Neutrophil (primary cell): ENCODE measurements around the gene PLEKHG3.

ENCODE experiments used
- H3K27ac ChIP-seq: fragments of 200-600 bp; sonication (generic); 2 replicates; pipeline ENCODE4 v1.5.1; 2016; ENCODE audit warnings: mild to moderate bottlenecking, moderate library complexity
- H3K27me3 ChIP-seq: fragments of 200-600 bp; sonication (generic); 2 replicates; pipeline ENCODE4 v1.6.0; 2016; ENCODE audit warnings: mild to moderate bottlenecking
- H3K36me3 ChIP-seq: fragments of 200-600 bp; sonication (generic); 2 replicates; pipeline ENCODE4 v1.5.1; 2017
- H3K4me1 ChIP-seq, 2 experiments: fragments of 200-600 bp in 1 of 2; sonication (generic) in 1 of 2; 1 replicate in 1 of 2; 2 replicates in 1 of 2; pipeline versions ENCODE4 v1.5.1 to v1.6.1; 2013 to 2016; ENCODE audit warnings: low read depth in 1 of 2, low read length in 1 of 2, mild to moderate bottlenecking in 1 of 2, moderate library complexity in 1 of 2; ENCODE audit not compliant: control insufficient read depth in 1 of 2, insufficient read depth in 1 of 2
- H3K4me3 ChIP-seq, 2 experiments: fragments of 200-600 bp in 1 of 2; sonication (generic) in 1 of 2; 1 replicate in 1 of 2; 2 replicates in 1 of 2; pipeline ENCODE4 v1.5.1; 2013 to 2016; ENCODE audit warnings: low read depth in 1 of 2, low read length in 1 of 2, mild to moderate bottlenecking in 1 of 2, moderate library complexity in 1 of 2
- H3K9me3 ChIP-seq: fragments of 200-600 bp; sonication (generic); 2 replicates; pipeline ENCODE4 v1.5.1; 2016
- TF ChIP-seq, protein P1 (sequence below): fragments of 200-600 bp; sonication (generic); IDR thresholded peaks from 2 replicates; pipeline ENCODE4 v1.5.1; 2016; ENCODE audit warnings: antibody characterized with exemption

PLEKHG3 gene

DNA sequence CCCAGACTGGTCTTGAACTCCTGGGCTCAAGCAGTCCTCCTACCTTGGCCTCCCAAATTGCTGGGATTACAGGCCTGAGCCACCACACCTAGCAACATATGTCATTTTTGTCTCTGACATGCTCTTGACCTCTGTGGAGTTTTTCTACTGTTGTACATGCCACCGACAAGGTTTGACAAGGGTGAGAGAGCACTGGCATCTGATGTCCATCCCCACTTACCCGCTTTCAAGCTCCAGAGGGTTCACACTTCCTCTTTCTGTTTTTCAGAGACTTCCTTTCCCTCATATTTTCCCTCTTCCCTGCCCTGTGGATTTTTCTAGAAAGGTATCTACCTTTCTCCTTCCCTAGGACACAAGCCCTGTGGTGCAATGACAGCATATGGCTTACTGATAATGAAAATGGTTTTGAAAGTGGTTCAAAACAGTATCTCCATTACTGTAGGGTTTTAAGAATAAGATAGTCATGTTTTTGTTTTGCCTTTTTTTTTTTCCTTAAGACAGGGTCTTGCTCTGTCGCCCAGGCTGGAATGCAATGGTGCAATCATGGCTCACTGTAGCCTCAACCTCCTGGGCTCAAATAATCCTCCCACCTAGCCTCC, 27.7 kb upstream of the PLEKHG3 start:
- Histone ChIP-seq H3K4me3 (no peak overlapping the region), H3K27me3 (no peaks in the 10 kb centered on the region), H3K9me3 (no peaks in the 10 kb centered on the region), H3K4me1 (peaks cover 55 to 63% of the 10 kb centered on the region in 2 experiments), H3K27ac (peak overlapping the region; percentile 97), H3K36me3 (no peaks in the 10 kb centered on the region)
- TF ChIP-seq, protein P1, sequence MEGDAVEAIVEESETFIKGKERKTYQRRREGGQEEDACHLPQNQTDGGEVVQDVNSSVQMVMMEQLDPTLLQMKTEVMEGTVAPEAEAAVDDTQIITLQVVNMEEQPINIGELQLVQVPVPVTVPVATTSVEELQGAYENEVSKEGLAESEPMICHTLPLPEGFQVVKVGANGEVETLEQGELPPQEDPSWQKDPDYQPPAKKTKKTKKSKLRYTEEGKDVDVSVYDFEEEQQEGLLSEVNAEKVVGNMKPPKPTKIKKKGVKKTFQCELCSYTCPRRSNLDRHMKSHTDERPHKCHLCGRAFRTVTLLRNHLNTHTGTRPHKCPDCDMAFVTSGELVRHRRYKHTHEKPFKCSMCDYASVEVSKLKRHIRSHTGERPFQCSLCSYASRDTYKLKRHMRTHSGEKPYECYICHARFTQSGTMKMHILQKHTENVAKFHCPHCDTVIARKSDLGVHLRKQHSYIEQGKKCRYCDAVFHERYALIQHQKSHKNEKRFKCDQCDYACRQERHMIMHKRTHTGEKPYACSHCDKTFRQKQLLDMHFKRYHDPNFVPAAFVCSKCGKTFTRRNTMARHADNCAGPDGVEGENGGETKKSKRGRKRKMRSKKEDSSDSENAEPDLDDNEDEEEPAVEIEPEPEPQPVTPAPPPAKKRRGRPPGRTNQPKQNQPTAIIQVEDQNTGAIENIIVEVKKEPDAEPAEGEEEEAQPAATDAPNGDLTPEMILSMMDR: no peak

DNA sequence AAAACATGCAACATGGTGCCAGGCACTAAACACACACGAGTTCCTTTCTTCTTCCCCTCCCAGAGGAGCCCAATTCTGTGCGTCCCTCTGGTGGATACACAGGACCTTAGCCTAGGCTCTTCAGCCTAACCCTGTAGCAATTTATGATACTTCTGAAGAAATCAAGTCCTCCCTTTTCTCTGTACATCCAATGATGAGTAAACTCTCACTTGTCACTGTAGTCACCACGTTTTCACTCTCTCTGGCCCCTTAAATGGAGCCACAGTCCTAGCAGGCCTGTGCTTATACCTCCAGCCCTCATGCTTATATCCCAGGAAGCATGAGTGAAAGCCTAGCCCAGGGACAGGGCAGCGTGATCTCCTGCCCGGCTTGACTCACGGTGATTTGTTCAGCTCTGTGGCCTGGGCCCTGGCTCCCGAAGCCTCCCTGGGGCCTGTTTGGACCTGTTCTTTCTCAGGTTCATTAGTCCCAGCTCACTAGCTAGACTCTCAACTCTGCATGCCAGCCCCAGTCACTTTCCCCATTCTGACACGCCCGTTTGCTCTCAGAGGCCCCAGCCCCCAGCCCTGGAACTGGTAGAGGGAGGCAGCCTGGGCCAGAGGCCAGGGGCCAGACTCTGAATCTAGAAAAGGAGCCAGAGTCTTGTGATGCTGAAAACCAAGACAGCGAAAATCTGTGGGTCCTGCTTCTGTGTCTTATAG, 24.1 kb upstream of the PLEKHG3 start:
- Histone ChIP-seq H3K9me3 (no peaks in the 10 kb centered on the region), H3K27me3 (no peaks in the 10 kb centered on the region), H3K27ac (no peak overlapping the region), H3K36me3 (no peaks in the 10 kb centered on the region), H3K4me3 (no peak overlapping the region), H3K4me1 (peaks cover 25 to 32% of the 10 kb centered on the region in 2 experiments)
- TF ChIP-seq, protein P1: no peak

DNA sequence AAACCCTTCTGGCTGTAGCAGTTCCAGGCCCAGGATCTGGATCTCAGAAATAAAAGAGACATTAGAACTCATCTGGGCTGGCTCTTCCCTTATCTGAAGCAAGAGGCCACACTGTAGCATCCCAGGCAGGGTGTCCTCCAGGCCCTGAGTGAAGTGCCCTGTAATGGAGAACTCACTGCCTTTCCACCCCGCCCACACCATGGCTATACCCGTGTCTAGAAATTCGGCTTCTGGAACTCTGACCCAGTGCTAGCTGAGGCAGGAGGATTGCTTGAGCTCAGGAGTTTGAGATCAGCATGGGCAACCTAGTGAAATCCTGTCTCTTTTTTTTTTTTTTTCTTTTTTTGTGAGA, 23.5 kb upstream of the PLEKHG3 start:
- no peaks in the 10 kb centered on the region for H3K9me3 ChIP-seq
- no peaks in the 10 kb centered on the region for H3K27me3 ChIP-seq
- peaks cover 20 to 27% of the 10 kb centered on the region in 2 experiments for H3K4me1 ChIP-seq
- H3K4me3 ChIP-seq: no peak overlapping the region
- TF ChIP-seq, protein P1: no peak
- no peak overlapping the region for H3K27ac ChIP-seq
- H3K36me3 ChIP-seq: no peaks in the 10 kb centered on the region

DNA sequence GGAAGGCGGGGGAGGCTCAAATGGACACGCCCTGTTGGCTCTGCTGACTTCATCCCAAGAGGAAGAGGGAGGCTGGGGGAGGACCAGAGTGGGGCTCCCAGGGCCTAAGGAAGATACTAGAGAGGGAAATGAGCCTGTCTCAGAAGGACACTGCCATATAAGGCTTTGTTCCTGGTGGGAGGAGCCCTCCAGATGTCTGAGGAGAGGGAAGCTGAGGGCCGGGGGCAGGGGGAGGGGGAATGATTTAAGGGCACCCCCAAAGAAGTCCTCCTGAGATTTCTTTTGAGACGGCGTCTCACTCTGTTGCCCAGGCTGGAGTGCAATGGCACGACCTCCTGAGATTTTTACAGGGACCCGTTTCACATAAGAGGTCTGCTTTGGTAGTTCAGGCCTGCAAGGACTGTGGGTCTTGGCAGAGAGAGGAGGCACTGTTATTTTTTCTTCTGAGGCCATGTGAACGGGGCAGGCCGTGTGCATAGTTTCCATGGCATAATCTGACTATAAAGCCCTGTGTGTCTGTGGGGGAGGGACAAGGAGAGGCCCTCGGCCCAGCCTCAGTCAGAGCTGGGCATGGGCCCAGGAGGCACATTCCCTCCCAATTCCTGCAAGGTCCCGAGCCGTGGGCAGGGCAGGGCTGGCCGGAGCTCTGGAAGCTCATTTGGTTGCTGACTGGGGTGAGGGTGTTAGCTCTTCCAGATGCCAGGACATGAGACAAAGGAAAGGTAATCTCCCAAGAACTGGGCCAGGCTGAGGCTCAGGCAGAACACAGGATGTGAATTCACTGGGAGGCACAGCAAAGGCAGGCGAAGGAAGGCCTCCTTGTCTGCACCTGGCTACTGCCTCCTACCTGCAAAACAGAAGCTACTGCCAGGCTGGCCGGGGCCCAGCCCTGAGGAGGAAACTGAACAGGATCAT, 22.2 kb upstream of the PLEKHG3 start:
- no peak overlapping the region for H3K27ac ChIP-seq
- H3K27me3 ChIP-seq: no peaks in the 10 kb centered on the region
- H3K4me3 ChIP-seq: no peak overlapping the region
- peaks cover 7 to 15% of the 10 kb centered on the region in 2 experiments for H3K4me1 ChIP-seq
- no peaks in the 10 kb centered on the region for H3K9me3 ChIP-seq
- TF ChIP-seq, protein P1: no peak
- no peaks in the 10 kb centered on the region for H3K36me3 ChIP-seq

DNA sequence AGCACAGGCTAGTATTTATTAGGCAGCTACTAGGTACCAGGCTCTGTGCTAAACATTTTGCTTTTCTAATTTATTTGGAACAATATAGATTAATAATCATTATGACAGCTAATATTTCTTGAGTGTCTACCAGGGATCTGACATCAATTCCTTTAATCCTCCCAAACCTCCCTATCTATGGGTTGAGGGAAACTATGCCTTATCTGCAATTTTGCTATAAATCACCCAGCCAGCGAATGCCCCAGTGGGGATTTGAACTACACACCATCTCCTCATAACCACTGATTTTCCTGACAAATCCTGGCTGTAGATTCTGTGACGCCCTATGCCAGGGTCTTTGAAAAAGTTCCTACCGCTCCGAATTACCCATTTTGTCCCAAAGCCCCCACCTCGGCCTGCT, 21.4 kb upstream of the PLEKHG3 start:
- H3K27ac ChIP-seq: no peak overlapping the region

More for the DNA sequence above, 21.4 kb upstream of the PLEKHG3 start:
- TF ChIP-seq, protein P1: no peak
- H3K4me1 ChIP-seq: peaks cover 14 to 21% of the 10 kb centered on the region in 2 experiments
- no peaks in the 10 kb centered on the region for H3K9me3 ChIP-seq
- H3K36me3 ChIP-seq: no peaks in the 10 kb centered on the region
- no peaks in the 10 kb centered on the region for H3K27me3 ChIP-seq
- H3K4me3 ChIP-seq: no peak overlapping the region
